Nephron progenitor cell (in vitro differentiated cells): ENCODE data around the gene KIF26A.

Experiments
- DNase-seq: peaks from one replicate; pipeline ENCODE4 v3.0.0; 2021
- H3K27ac Mint-ChIP-seq: 2 replicates; pipeline ENCODE4 v1.8.0; 2021; ENCODE audit warnings: mild to moderate bottlenecking, moderate library complexity, mixed read lengths
- H3K27me3 Mint-ChIP-seq: 2 replicates; pipeline ENCODE4 v1.8.0; 2021; ENCODE audit warnings: mild to moderate bottlenecking, low read depth, mixed read lengths; ENCODE audit not compliant: poor library complexity
- H3K36me3 Mint-ChIP-seq: 2 replicates; pipeline ENCODE4 v1.8.0; 2021; ENCODE audit warnings: low read depth, mixed read lengths
- H3K4me1 Mint-ChIP-seq: 2 replicates; pipeline ENCODE4 v1.8.0; 2021; ENCODE audit warnings: mixed read lengths
- H3K4me3 Mint-ChIP-seq: 2 replicates; pipeline ENCODE4 v1.8.0; 2021; ENCODE audit warnings: mild to moderate bottlenecking, moderate library complexity, mixed read lengths
- H3K9me3 Mint-ChIP-seq: 2 replicates; pipeline ENCODE4 v1.8.0; 2021; ENCODE audit warnings: mild to moderate bottlenecking, moderate library complexity, mixed read lengths
- CTCF ChIP-seq: fragments of 200-600 bp; sonication (generic); IDR thresholded peaks from 2 replicates; pipeline ENCODE4 v1.5.0; 2021; ENCODE audit warnings: antibody characterized with exemption

The KIF26A gene

DNA sequence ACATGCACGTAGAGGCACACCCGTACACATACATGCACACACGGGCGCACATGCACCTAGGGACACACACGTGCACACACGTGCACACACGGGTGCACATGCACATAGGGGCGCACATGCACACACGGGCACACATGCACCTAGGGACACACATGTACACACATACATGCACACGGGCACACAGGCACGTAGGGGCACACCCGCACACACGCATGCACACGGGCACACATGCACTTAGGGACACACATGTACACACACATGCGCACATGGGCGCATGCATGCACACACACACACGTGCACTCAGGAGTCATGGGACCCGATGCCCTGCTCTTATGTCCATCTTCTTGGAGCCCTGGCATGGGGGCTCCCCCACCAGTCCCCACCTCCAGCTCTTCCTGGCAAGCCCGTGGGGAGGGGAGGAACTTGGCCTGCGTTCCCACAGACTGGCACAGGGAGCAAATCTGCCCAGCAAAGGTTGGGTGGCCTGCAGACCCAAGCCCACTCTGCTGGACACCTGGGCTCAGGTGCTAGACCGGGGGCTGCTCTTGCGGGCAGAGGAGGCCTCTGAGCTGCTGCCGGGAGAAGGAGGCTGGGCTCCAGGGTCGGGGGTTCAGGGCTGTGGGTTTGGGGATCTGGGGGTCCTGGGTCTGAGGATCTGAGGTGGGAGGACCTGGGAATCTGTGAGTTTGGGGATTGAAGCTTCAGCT is 51.4 kb downstream of the KIF26A start:
- TF ChIP-seq CTCF, result no peak
- no peak overlapping the region for H3K27ac Mint-ChIP-seq
- H3K9me3 Mint-ChIP-seq, result no peaks in the 10 kb centered on the region
- peaks cover 19% of the 10 kb centered on the region for H3K27me3 Mint-ChIP-seq
- peaks cover 11% of the 10 kb centered on the region for H3K4me1 Mint-ChIP-seq
- H3K36me3 Mint-ChIP-seq, result no peaks in the 10 kb centered on the region
- no peak for DNase-seq
- H3K4me3 Mint-ChIP-seq, result no peak overlapping the region

DNA sequence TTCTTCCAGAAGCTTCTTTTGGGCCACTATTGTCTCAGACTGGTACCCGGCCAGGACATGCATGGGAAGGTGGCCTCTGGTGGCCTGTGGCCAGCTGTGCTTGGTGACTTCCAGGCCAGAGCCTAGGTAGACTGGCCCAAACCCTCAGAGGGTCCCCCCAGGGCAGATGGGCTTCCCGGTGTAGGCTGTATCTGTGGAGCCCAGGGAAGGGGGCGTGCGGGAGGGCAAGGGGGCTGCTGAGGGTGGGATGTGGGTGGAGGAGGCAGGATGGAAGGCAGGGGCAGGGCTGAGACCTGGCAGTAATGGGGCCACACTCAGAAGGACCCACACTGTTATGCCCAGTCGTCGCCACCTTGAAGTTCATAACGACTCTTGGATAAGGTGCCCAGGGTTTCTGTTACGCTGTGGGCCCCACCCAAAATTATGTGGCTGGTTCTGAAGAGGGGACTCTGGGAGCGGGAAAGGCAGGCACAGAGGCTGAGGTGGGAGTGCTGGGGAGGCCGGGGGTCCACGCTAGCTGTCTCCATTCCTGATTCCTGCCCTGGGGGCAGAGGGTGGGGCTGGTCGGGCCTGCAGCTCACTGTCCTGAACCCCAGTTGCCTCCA is 52.1 kb downstream of the KIF26A start:
- Mint-ChIP-seq H3K4me1 (peaks cover 11% of the 10 kb centered on the region), H3K27me3 (peaks cover 25% of the 10 kb centered on the region), H3K9me3 (no peaks in the 10 kb centered on the region), H3K27ac (no peak overlapping the region), H3K36me3 (no peaks in the 10 kb centered on the region), H3K4me3 (no peak overlapping the region)
- DNase-seq, result no peak
- no peak for TF ChIP-seq CTCF

GRCh38 chr14:104191409-104191997 is 53.1 kb downstream of the KIF26A start:
- no peak for DNase-seq
- H3K27me3 Mint-ChIP-seq, result peaks cover 35% of the 10 kb centered on the region
- no peaks in the 10 kb centered on the region for H3K36me3 Mint-ChIP-seq
- no peak overlapping the region for H3K27ac Mint-ChIP-seq
- peaks cover 18% of the 10 kb centered on the region for H3K4me1 Mint-ChIP-seq
- no peak for TF ChIP-seq CTCF
- no peaks in the 10 kb centered on the region for H3K9me3 Mint-ChIP-seq
- no peak overlapping the region for H3K4me3 Mint-ChIP-seq

DNA sequence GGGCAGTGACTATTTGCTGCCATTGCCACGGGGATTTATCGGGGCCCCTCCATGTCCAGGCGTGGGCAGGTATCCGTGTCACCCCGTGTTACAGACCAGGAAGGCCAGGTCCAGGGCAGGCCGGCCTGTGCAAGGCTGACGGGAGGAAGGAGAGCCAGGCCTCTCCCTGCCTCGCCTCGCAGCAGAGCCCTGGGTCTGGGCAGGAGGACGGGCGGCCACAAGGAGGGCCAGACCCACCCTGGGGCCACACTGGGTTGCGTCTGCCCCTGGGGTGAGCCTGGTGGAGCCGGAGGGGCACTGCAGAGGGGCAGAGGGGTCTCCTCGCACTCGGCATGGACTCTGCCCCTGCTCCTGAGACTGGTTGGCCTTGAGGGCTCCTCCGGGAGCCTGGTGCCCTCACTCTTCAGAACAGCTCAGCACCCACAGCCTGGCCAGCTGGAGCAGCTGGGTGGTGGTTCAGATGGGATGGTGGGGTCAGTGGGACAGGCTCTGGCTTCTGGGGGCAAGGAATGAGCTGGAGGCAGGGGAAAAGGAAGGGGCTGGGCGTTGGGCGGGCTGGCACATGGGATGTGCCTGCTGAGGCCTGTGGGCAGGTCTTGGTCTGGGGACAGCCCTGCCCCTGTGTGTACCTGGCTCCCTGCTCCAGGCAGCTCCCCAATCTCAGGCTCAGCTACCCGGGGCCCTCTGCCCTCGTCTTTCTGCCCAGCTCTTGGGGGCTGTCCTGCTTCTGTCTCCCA is 53.9 kb downstream of the KIF26A start:
- Mint-ChIP-seq H3K9me3 (no peaks in the 10 kb centered on the region), H3K4me3 (no peak overlapping the region), H3K36me3 (no peaks in the 10 kb centered on the region), H3K4me1 (peaks cover 19% of the 10 kb centered on the region), H3K27ac (no peak overlapping the region), H3K27me3 (peaks cover 35% of the 10 kb centered on the region)
- no peak for DNase-seq
- no peak for TF ChIP-seq CTCF

DNA sequence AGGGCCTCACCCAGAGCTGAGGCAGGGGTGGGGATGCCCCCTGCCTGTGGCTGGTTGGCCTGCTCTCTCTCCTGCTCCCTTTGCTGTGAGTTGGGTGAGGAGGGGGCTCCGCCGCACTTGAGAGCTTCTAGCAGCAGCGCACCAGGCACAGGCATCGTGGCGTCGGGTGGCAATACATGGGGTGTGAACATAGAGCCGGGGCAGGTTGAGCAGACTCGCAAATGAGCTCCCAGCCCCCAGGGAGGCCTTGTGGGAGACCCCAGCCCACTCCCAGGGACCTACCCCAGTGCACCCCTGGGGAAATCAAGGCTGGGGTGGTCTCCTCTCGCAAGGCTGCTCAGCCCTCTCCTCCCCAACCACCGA is 54.5 kb downstream of the KIF26A start:
- H3K27ac Mint-ChIP-seq, result no peak overlapping the region
- DNase-seq, result no peak
- H3K27me3 Mint-ChIP-seq, result peaks cover 35% of the 10 kb centered on the region
- TF ChIP-seq CTCF, result no peak
- no peaks in the 10 kb centered on the region for H3K36me3 Mint-ChIP-seq
- no peaks in the 10 kb centered on the region for H3K9me3 Mint-ChIP-seq
- H3K4me3 Mint-ChIP-seq, result no peak overlapping the region
- H3K4me1 Mint-ChIP-seq, result peaks cover 19% of the 10 kb centered on the region
